NCI-H2081 treated with DMSO at 0.1 percent for 48 hours (cell line): ENCODE measurements around the gene CDKN2AIP.
"Not testable (repeated sequence)": the region's sequence is repeated elsewhere in the genome, so short reads cannot be mapped to it uniquely, and the experiment has no call there.

Experiments used
- DNase-seq: peaks from one replicate; lab custom pipeline; 2025; lab: John Stamatoyannopoulos, UW

CDKN2AIP gene

GRCh38 chr4:183449193-183449882, 4.9 kb downstream of the CDKN2AIP start:
- DNase-seq = no peak

- DNase-seq = no peak
Observed at GRCh38 chr4:183450108-183450507, 5.7 kb downstream of the CDKN2AIP start.

- no peak for DNase-seq
Observed at GRCh38 chr4:183455431-183456195, 11.2 kb downstream of the CDKN2AIP start.

GRCh38 chr4:183458005-183458404, 13.6 kb downstream of the CDKN2AIP start:
- no peak for DNase-seq

- DNase-seq = not testable (repeated sequence)
Observed at GRCh38 chr4:183463903-183464619, 19.6 kb downstream of the CDKN2AIP start.

GRCh38 chr4:183465879-183466278, 21.4 kb downstream of the CDKN2AIP start:
- DNase-seq = not testable (repeated sequence)

- DNase-seq = no peak
Observed at GRCh38 chr4:183467246-183467645, 22.8 kb downstream of the CDKN2AIP start.

DNA sequence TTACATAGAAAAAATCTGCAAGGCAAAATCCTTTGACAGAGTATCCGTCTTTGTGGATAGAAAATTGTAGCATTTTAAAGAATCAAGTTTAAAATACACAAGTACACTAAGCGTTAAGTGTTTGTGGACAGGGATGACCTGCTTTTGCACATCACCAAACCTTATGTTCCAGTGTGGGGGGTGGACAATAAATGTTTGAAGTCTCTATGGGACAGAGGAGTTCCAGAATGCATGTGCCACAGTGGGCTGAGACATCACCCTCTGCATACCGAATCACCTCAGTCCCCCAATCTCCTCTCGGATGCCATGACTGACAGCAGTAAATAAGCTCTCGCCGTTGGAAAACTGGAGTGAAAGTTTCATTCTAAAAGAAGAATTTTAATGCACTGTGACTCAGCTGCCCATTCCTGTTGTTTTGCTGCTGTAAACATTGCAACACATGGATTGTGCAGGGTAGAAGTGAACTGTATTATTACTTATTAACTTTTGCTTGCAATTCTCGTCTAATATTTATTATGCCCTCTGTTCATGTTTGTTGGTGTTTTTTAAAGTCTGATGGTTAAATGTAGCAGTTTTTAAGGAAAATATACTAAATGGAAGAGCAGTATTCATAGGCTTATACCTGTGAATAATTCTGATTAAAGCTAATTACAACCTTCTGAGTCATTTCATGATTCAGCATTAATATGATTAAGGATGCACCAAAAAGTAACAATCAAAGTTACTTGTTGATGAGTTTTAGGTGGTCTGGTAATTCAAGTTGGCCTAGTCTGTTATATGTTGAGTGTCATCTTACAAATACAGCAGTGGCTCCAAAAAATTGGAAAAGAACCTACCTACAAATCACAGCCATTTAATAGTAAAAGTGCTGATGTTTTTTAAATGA, 24.0 kb downstream of the CDKN2AIP start:
- no peak for DNase-seq

DNA sequence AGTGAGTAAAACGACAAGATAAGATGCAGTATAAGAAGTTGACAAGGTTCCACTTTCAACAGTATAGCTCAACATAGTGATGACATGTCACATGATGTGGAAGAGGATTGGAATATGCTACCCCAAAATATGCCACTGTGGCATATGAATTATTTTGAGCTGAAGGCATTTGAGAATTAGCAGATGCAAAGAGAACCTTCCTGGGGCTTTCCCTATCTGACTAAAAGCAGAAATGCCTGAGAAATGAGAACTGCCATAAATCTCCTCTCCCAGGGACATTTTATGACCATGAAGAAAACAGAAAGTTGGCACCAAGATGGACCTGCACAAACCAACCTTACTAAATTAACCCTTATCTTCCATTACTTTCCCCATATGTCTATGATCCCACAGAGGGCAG, 24.8 kb downstream of the CDKN2AIP start:
- DNase-seq = no peak

DNA sequence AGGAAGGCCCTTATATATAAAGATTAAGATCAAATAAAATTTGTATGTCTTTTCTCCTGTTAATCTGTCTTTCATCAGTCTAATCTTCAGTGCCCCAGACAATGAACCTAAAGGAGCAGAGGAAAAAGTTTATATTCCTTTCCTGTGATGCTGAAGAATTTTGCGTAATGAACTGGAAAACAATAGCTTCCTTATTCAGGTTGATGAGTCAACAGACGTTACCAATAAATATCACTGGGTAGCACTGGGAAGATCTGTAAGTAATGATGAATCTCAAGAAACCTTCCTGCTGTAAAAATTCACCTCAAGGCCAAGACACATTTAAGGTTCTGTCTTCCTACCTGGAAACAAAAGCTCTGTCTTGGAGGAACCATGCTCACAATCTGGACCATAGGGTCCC, 25.5 kb downstream of the CDKN2AIP start:
- no peak for DNase-seq

GRCh38 chr4:183470821-183471220, 26.4 kb downstream of the CDKN2AIP start:
- DNase-seq = no peak

GRCh38 chr4:183471946-183472708, 27.7 kb downstream of the CDKN2AIP start:
- no peak for DNase-seq

DNA sequence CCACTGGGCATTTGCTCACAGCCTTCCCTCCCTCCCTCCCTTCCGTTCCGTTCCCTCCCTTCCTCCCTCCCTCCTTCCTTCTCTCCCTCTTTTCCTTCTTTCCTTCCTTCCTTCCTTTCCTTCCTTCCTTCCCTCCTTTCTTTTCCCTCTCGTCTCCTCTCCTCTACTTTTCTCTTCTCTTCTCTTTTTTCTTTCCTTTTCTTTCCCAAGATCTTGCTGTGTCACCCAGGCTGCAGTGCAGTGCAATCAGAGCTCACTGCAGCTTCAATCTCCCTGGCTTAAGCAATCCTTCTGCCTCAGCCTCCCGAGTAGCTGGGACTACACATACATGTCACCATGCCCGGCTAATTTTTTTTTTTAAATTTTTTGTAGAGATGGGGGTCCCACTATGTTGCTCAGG, 33.7 kb downstream of the CDKN2AIP start:
- no peak for DNase-seq

DNA sequence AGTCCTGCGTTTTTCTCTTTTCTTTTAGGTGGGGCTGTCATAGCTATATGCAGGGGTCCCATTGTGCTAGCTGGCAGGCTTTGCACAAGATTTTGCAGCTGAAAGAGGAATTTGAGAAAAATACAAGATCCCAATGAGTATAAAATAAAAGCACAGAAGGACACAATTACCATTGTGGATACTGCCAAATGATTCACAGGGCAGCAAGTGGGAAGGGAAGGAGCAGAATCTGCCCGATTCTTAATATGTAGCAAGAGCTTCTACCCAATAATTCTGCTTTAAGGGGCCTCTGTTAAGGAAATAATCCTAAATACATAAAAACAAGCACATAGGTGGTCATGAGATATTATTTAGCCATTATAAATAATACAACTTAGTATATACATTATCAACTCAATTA, 34.5 kb downstream of the CDKN2AIP start:
- DNase-seq = no peak

DNA sequence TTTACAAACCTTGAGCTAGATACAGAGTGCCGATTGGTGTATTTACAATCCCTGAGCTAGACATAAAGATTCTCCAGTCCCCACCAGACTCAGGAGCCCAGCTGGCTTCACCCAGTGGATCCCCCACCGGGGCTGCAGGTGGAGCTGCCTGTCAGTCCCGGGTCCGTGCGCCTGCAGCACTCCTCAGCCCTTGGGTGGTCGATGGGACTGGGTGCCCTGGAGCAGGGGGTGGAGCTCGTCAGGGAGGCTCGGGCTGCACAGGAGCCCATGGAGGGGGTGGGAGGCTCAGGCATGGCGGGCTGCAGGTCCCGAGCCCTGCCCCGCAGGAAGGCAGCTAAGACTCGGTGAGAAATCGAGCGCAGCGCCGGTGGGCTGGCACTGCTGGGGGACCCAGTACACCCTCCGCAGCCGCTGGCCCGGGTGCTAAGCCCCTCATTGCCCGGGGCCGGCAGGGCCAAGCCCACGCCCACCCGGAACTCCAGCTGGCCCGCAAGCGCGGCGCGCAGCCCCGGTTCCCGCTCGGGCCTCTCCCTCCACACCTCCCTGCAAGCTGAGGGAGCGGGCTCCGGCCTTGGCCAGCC, 38.2 kb downstream of the CDKN2AIP start:
- not testable (repeated sequence) for DNase-seq

- no peak for DNase-seq
Observed at GRCh38 chr4:183483997-183484396, 39.6 kb downstream of the CDKN2AIP start.

DNA sequence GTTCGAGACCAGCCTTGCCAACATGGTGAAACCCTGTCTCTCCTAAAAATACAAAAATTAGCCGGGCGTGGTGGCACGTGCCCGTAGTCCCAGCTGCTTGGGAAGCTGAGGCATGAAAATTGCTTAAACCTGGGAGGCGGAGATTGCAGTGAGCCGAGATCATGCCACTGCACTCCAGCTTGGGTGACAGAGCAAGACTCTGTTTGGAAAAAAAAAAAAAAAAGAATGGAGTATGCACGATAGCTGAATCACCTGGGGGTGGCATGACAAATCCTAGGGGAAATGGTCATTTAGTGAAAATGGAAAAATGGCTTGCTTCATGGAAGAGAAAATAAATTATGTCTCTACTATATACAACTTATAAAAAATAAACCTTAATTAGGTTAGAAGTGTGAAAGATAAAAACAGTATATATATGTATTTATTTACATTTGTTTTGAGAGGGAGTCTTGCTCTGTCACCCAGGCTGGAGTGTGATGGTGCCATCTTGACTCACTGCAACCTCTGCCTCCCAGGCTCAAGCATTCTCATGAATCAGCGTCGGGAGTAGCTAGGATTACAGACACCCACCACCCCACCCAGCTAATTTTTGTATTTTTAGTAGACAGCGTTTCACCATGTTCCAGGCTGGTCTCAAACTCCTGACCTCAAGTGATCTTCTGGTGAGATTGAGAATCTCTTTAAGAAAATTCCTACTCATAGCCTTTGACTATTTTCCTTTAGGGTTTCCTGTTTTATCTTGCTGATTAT, 41.1 kb downstream of the CDKN2AIP start:
- DNase-seq = no peak

- no peak for DNase-seq
Observed at GRCh38 chr4:183492791-183493222, 48.4 kb downstream of the CDKN2AIP start.

DNA sequence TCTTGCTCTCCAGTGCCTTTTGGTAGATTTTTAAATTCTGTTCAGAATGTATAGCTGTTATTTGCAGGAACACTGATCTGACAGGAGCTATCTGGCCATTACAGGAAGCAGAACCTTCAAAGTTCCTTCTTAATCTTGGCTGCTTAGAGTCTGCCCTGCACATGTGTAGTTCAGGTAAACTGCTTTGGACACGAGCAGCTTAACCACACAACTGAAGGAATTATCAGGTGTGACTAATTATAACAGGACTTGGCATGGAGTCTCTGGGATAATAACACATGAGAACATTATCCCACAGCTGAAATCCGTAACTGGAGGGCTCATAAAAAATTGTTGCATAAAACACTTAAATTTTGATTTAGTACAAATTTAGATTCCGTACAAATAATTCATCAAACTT, 48.8 kb downstream of the CDKN2AIP start:
- DNase-seq = no peak

GRCh38 chr4:183495184-183495583, 50.7 kb downstream of the CDKN2AIP start:
- no peak for DNase-seq
